ENCODE measurements around the gene LAX1.

Gene LAX1

GRCh38 chr1:203769505-203770343 lies 4.7 kb downstream of the LAX1 start:
- H3K4me3 ChIP-seq (ENCODE audit: low read depth, low read length), result no peak overlapping the region
- no peak for TF ChIP-seq CTCF (IDR thresholded peaks at IDR 0.05; ENCODE audit: low read depth, low read length, missing control alignments)
- DNase-seq (ENCODE audit: low read depth), result no peak

DNA sequence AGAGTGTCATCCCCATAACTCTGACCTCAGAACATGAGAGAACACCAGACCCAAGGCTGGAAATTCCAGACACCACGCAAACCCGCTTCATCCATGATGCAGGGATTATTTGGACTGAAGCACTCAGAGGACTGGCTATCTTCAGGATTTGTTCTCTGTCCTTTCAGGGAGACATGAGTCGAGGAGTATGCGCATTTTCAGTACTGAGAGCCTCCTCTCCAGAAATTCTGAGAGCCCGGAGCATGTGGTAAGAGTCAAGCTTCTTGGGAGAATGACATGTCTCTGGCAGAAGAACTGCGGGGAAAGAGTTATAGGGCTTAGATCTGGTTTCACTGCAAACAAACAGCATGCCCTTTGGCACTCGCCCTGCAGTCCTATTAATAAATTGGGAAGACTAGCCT lies 6.9 kb downstream of the LAX1 start:
- TF ChIP-seq CTCF (IDR thresholded peaks at IDR 0.05; ENCODE audit: low read depth, low read length, missing control alignments), result no peak
- DNase-seq (ENCODE audit: low read depth), result no peak
- H3K4me3 ChIP-seq (ENCODE audit: low read depth, low read length), result no peak overlapping the region

DNA sequence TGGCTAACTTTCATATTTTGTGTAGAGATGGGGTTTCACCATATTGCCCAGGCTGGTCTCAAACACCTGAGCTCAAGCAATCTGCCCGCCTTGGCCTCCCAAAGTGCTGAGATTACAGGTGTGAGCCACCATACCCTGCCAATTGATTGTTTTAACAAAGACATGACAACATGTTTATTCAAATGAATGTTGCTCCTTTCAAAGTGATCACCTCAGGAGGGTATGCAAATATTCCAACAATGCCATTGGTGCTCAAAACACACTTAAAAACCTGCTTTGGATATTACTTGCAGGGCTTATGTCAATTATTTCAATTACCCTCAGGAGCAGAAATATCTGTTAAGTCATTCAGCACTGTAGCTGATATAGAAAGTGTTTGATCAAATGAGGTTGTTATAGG lies 7.9 kb downstream of the LAX1 start:
- no peak overlapping the region for H3K4me3 ChIP-seq (ENCODE audit: low read depth, low read length)
- TF ChIP-seq CTCF (IDR thresholded peaks at IDR 0.05; ENCODE audit: low read depth, low read length, missing control alignments), result no peak
- no peak for DNase-seq (ENCODE audit: low read depth)

DNA sequence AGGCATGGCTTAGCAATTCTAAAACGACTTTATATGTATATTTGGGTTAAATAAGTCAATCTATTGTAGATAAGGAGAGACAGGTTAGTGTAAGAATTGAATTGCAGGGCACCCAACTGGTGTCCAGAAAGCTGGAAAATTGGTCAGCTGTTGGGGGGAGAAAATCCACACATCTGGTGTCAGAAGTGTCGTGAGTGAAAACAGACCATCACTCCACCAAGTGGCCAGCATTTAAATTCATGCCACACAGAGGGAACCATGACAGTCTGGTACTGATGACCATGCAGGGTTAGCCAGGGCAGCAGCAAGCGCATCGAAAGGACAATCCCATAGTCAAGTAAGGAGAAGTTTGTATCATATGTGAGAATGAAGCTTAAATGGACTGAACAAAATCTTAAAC lies 11.7 kb downstream of the LAX1 start:
- DNase-seq (ENCODE audit: low read depth), result no peak

DNA sequence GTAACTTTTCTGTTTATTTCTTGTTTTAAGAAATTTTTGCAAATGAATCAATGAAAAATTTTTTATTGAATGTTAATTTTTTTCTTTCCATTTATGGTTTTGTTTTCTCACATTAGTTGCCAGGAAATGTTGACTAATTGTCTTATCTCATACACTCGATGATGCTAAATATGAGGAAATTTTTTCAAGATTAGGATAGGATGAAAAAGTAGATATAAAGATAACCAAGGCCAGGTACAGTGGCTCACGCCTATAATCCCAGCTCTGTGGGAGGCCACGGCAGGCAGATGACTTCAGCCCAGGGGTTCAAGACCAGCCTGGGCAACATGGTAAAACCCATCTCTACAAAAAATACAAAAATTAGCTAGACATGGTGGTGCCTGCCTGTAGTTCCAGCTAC lies 12.6 kb downstream of the LAX1 start:
- DNase-seq (ENCODE audit: low read depth), result no peak
- no peak overlapping the region for H3K4me3 ChIP-seq (ENCODE audit: low read depth, low read length)
- TF ChIP-seq CTCF (IDR thresholded peaks at IDR 0.05; ENCODE audit: low read depth, low read length, missing control alignments), result no peak

More for the DNA sequence above, 11.7 kb downstream of the LAX1 start:
- no peak overlapping the region for H3K4me3 ChIP-seq (ENCODE audit: low read depth, low read length)
- TF ChIP-seq CTCF (IDR thresholded peaks at IDR 0.05; ENCODE audit: low read depth, low read length, missing control alignments), result no peak

DNA sequence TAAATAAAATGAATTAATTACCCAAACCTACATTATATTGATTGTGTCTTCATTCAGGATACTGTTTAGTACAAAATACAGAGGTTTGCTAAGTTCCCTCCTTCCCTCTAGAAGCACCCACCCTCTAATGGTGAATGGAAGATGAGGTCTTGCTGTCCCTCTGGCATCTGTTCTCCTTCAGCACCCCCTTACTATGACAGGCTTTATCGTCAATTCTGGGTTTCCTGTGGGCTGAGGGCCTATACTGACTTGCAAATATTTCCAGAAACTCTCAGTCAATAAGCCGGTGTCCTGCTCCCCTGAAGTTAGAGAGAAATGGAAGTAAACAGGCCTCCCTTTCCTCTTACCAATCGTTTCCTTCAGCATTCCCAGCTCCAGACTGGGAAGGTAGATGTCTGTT lies 13.2 kb downstream of the LAX1 start:
- H3K4me3 ChIP-seq (ENCODE audit: low read depth, low read length), result no peak overlapping the region
- DNase-seq (ENCODE audit: low read depth), result no peak
- no peak for TF ChIP-seq CTCF (IDR thresholded peaks at IDR 0.05; ENCODE audit: low read depth, low read length, missing control alignments)

DNA sequence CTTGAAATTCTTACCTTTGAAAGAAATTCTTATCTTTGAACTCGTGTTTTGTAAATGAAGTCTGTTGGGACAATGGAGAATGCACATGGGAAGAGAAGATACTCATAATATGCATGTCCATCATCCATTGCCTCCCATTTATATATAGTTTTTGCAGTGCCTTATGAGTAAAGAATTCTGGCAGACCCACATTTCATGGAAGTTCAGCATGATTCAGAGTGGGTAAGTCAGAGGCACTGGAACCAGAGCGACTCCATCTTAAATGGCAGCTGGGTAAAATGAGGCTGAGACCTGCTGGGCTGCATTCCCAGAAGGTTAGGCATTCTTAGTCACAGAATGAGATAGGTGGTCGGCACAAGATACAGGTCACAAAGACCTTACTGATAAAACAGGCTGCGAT lies 13.8 kb downstream of the LAX1 start:
- H3K4me3 ChIP-seq (ENCODE audit: low read depth, low read length), result no peak overlapping the region
- TF ChIP-seq CTCF (IDR thresholded peaks at IDR 0.05; ENCODE audit: low read depth, low read length, missing control alignments), result no peak
- no peak for DNase-seq (ENCODE audit: low read depth)
